ENCODE measurements around the gene SLC35G6. TPM values are rescaled to one million over a fixed set of nuclear protein-coding genes. Genes with fewer than 3 reads are reported as not detected.

Gene SLC35G6
- total and polyA plus RNA-seq, 4 donors, result not detected

GRCh38 chr17:7490144-7490543, 8.9 kb downstream of the SLC35G6 start:
- Histone ChIP-seq H3K9ac (ENCODE audit: low read depth in 1 of 2, low read length in 2 of 2) (no peak overlapping the region), H3K4me1 (ENCODE audit: control insufficient read depth in 4 of 4, insufficient read depth in 4 of 4, low read length in 3 of 4) (peaks cover 8 to 43% (median 29%) of the 10 kb centered on the region in 4 donors), H3K27ac (ENCODE audit: low read depth in 1 of 2, low read length in 2 of 2) (no peak overlapping the region), H3K27me3 (ENCODE audit: control insufficient read depth in 4 of 4, insufficient read depth in 4 of 4, low read length in 3 of 4) (no peaks in the 10 kb centered on the region), H3K36me3 (ENCODE audit: control insufficient read depth in 4 of 4, insufficient read depth in 3 of 4, low read depth in 1 of 4, low read length in 3 of 4) (peaks cover 0 to 4% (median under 1%) of the 10 kb centered on the region in 4 donors), H3K9me3 (ENCODE audit: control insufficient read depth in 4 of 4, low read length in 3 of 4) (no peaks in the 10 kb centered on the region), H3K4me3 (ENCODE audit: low read depth in 1 of 3, low read length in 3 of 3) (no peak overlapping the region)
- TF ChIP-seq, protein P1, sequence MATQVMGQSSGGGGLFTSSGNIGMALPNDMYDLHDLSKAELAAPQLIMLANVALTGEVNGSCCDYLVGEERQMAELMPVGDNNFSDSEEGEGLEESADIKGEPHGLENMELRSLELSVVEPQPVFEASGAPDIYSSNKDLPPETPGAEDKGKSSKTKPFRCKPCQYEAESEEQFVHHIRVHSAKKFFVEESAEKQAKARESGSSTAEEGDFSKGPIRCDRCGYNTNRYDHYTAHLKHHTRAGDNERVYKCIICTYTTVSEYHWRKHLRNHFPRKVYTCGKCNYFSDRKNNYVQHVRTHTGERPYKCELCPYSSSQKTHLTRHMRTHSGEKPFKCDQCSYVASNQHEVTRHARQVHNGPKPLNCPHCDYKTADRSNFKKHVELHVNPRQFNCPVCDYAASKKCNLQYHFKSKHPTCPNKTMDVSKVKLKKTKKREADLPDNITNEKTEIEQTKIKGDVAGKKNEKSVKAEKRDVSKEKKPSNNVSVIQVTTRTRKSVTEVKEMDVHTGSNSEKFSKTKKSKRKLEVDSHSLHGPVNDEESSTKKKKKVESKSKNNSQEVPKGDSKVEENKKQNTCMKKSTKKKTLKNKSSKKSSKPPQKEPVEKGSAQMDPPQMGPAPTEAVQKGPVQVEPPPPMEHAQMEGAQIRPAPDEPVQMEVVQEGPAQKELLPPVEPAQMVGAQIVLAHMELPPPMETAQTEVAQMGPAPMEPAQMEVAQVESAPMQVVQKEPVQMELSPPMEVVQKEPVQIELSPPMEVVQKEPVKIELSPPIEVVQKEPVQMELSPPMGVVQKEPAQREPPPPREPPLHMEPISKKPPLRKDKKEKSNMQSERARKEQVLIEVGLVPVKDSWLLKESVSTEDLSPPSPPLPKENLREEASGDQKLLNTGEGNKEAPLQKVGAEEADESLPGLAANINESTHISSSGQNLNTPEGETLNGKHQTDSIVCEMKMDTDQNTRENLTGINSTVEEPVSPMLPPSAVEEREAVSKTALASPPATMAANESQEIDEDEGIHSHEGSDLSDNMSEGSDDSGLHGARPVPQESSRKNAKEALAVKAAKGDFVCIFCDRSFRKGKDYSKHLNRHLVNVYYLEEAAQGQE (IDR thresholded peaks at IDR 0.05), result no peak
- TF ChIP-seq GABPA (IDR thresholded peaks at IDR 0.05 in 1 of 2, conservative IDR thresholded peaks at IDR 0.05 in 1 of 2) (no peak), YY1 (IDR thresholded peaks at IDR 0.05) (no peak), SP1 (IDR thresholded peaks at IDR 0.05) (no peak), HNF4A (conservative IDR thresholded peaks at IDR 0.05) (no peak), HNF4G (IDR thresholded peaks at IDR 0.05) (no peak), CTCF (IDR thresholded peaks at IDR 0.05; ENCODE audit: low read depth, low read length, missing input control) (no peak)
- TF ChIP-seq, protein P2, sequence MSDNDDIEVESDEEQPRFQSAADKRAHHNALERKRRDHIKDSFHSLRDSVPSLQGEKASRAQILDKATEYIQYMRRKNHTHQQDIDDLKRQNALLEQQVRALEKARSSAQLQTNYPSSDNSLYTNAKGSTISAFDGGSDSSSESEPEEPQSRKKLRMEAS (IDR thresholded peaks at IDR 0.05), result no peak
- DNase-seq (ENCODE audit: low spot score), result no peak
- WGBS, result 86% methylated on average over 8 of the region's 8 CpGs

DNA sequence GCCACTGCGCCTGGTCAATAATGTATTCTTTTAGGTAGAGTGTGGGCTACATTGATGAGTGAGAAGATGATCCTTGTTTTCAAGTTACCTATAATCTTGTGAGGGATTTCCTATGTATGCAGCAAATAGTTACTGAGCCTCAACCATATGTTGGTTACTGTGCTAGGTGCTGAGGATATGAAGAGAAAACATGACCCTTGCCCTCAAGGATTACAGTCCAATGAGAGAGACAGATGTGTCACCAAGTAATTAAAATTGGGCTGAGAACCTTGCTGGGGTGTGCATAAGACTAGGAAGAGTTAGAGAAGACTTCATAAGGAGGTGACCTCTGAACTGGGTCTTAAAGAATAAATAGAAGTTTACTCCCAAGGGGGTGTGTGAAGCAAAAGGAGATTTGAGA, 10.3 kb downstream of the SLC35G6 start:
- H3K9me3 ChIP-seq (ENCODE audit: control insufficient read depth in 4 of 4, low read length in 3 of 4), result no peaks in the 10 kb centered on the region
- no peak overlapping the region for H3K4me3 ChIP-seq (ENCODE audit: low read depth in 1 of 3, low read length in 3 of 3)
- peaks cover 1 to 10% (median 6%) of the 10 kb centered on the region in 4 donors for H3K36me3 ChIP-seq (ENCODE audit: control insufficient read depth in 4 of 4, insufficient read depth in 3 of 4, low read depth in 1 of 4, low read length in 3 of 4)
- H3K27me3 ChIP-seq (ENCODE audit: control insufficient read depth in 4 of 4, insufficient read depth in 4 of 4, low read length in 3 of 4), result no peaks in the 10 kb centered on the region
- no peak overlapping the region for H3K9ac ChIP-seq (ENCODE audit: low read depth in 1 of 2, low read length in 2 of 2)
- WGBS, result 95% methylated on average over 1 of the region's 1 CpG
- peaks cover 5 to 30% (median 18%) of the 10 kb centered on the region in 4 donors for H3K4me1 ChIP-seq (ENCODE audit: control insufficient read depth in 4 of 4, insufficient read depth in 4 of 4, low read length in 3 of 4)
- DNase-seq (ENCODE audit: low spot score), result no peak
- H3K27ac ChIP-seq (ENCODE audit: low read depth in 1 of 2, low read length in 2 of 2), result no peak overlapping the region
- TF ChIP-seq JUND (IDR thresholded peaks at IDR 0.05) (no peak), FOXA2 (IDR thresholded peaks at IDR 0.05) (no peak), TAF1 (conservative IDR thresholded peaks at IDR 0.05) (no peak), RXRA (IDR thresholded peaks at IDR 0.05) (no peak), HNF4A (conservative IDR thresholded peaks at IDR 0.05) (peak; percentile 58 to 69), FOXA1 (IDR thresholded peaks at IDR 0.05) (no peak), YY1 (IDR thresholded peaks at IDR 0.05) (no peak)
- TF ChIP-seq, protein P3, sequence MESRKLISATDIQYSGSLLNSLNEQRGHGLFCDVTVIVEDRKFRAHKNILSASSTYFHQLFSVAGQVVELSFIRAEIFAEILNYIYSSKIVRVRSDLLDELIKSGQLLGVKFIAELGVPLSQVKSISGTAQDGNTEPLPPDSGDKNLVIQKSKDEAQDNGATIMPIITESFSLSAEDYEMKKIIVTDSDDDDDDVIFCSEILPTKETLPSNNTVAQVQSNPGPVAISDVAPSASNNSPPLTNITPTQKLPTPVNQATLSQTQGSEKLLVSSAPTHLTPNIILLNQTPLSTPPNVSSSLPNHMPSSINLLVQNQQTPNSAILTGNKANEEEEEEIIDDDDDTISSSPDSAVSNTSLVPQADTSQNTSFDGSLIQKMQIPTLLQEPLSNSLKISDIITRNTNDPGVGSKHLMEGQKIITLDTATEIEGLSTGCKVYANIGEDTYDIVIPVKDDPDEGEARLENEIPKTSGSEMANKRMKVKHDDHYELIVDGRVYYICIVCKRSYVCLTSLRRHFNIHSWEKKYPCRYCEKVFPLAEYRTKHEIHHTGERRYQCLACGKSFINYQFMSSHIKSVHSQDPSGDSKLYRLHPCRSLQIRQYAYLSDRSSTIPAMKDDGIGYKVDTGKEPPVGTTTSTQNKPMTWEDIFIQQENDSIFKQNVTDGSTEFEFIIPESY (IDR thresholded peaks at IDR 0.05), result no peak

All from liver (tissue), 9 donors.